ENCODE data around the gene C1orf216. TPM values are rescaled to one million over a fixed set of nuclear protein-coding genes. Genes with fewer than 3 reads are reported as not detected.

The C1orf216 gene
- total RNA-seq, 1 donor from 2014 or later = 10.0 TPM

DNA sequence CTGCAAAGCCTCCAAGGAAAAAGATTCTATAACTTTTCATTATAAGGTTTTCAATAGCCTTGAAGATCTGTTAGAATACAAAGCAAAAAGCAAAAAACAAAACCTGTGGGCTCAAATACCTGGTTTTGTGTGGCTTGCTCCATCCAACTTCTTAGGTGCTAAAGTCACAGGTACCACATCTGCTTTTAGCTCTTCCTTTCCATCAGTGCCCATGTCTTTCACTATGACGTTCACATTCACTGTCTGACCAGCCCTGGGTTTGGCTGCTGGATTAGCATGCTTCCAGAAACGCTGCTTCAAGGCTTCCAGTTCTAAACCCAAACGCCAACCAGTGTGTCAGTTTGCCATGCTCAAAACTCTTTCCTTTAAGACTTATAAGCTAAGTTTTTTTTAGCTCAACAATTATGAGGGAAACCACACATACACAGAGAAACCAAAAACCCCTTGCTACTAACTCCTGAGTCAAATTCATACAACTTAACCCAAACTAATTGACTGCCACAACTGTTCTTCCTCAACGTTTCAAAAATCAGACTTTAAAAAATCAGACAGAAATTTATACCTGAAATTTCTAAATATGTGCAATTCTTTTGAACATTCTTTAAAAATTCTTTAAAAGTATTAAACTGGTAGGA, 35.1 kb upstream of the C1orf216 start:
- no peaks in the 10 kb centered on the region for H3K27me3 Mint-ChIP-seq
- TF ChIP-seq, protein P1, sequence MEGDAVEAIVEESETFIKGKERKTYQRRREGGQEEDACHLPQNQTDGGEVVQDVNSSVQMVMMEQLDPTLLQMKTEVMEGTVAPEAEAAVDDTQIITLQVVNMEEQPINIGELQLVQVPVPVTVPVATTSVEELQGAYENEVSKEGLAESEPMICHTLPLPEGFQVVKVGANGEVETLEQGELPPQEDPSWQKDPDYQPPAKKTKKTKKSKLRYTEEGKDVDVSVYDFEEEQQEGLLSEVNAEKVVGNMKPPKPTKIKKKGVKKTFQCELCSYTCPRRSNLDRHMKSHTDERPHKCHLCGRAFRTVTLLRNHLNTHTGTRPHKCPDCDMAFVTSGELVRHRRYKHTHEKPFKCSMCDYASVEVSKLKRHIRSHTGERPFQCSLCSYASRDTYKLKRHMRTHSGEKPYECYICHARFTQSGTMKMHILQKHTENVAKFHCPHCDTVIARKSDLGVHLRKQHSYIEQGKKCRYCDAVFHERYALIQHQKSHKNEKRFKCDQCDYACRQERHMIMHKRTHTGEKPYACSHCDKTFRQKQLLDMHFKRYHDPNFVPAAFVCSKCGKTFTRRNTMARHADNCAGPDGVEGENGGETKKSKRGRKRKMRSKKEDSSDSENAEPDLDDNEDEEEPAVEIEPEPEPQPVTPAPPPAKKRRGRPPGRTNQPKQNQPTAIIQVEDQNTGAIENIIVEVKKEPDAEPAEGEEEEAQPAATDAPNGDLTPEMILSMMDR (conservative IDR thresholded peaks at IDR 0.05) = no peak
- H3K27ac Mint-ChIP-seq = no peak overlapping the region
- H3K4me1 Mint-ChIP-seq (ENCODE audit: unreplicated experiment) = no peaks in the 10 kb centered on the region
- peaks cover 11% of the 10 kb centered on the region for H3K36me3 Mint-ChIP-seq
- H3K4me3 Mint-ChIP-seq = no peak overlapping the region
- no peaks in the 10 kb centered on the region for H3K9me3 Mint-ChIP-seq
- DNase-seq (ENCODE audit: extremely low spot score, unreplicated experiment) = no peak

DNA sequence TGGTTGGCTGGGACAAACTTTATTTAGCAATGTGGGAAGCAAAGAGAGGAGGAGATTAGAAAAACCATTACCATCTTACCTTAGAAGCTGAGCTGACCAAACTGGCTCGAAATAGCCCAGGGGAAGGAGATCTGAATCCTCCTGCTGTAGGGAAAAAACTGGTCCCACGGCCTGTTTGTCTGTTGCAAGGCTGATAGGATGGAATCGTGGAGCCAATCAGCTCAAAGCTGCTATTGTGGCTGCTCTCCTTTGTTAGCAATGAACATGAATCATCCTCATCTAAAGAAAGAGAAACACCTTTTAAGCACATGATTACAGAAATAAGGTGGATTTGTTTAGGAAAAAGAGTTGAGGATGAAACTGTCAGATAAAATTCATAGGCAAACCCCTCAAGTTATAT, 29.6 kb upstream of the C1orf216 start:
- Mint-ChIP-seq H3K27me3 (no peaks in the 10 kb centered on the region), H3K27ac (peak overlapping the region; percentile 9)

DNA sequence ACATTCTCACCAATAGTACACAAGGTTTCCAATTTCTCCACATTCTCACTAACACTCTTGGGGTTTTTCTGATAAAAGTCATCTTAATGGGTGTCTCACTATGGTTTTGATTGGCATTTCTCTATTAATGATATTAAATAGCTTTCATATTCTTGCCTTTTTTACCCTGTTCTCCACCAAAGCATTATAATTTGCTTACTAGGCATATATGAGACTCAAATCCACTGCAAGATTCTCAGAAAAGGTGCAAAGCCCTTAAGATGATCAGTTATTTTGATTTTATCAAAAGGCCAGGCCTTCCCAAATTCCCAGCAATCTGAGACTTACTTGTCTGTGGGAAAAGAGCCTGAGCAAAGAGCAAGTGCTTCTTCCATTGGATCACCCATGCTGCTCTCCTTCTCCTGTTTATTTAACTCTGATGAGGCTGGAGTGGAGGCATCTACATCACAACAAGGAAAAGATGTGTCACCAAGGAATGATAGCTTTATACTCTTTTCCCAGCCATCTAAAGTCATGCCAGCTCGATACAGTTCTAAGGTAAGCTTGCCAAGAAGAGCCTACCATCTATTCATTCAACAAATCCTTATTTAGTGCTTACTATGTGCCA, 26.5 kb upstream of the C1orf216 start:
- no peaks in the 10 kb centered on the region for H3K4me1 Mint-ChIP-seq (ENCODE audit: unreplicated experiment)
- no peaks in the 10 kb centered on the region for H3K9me3 Mint-ChIP-seq
- TF ChIP-seq, protein P1 (conservative IDR thresholded peaks at IDR 0.05) = no peak
- no peak overlapping the region for H3K27ac Mint-ChIP-seq
- no peak for DNase-seq (ENCODE audit: extremely low spot score, unreplicated experiment)
- H3K27me3 Mint-ChIP-seq = no peaks in the 10 kb centered on the region
- H3K4me3 Mint-ChIP-seq = no peak overlapping the region
- peaks cover 23% of the 10 kb centered on the region for H3K36me3 Mint-ChIP-seq

More for the DNA sequence above, 29.6 kb upstream of the C1orf216 start:
- Mint-ChIP-seq H3K36me3 (peaks cover 22% of the 10 kb centered on the region), H3K9me3 (no peaks in the 10 kb centered on the region), H3K4me3 (no peak overlapping the region), H3K4me1 (ENCODE audit: unreplicated experiment) (no peaks in the 10 kb centered on the region)
- TF ChIP-seq, protein P1 (conservative IDR thresholded peaks at IDR 0.05) = no peak
- no peak for DNase-seq (ENCODE audit: extremely low spot score, unreplicated experiment)

DNA sequence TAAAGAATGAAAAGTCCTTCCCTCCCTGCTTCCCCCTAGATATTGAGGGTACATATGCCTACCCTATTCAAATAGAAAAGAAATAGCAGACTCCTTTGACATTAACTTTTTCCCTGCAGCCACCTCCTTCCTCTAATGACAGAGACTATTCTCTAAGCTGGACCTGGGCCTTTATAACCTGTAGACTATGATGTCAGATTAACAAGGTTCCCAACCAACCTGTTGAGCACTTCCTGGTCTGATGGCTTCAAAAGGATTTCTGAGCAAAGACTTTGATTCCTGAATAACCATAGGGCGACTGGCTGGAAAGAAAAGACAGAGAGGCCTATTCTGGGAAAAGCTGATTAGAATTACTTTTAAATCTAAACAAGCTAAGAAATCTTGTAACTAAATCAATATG, 18.4 kb upstream of the C1orf216 start:
- Mint-ChIP-seq H3K4me1 (ENCODE audit: unreplicated experiment) (no peaks in the 10 kb centered on the region), H3K36me3 (no peaks in the 10 kb centered on the region), H3K27me3 (no peaks in the 10 kb centered on the region), H3K27ac (no peak overlapping the region), H3K9me3 (no peaks in the 10 kb centered on the region), H3K4me3 (no peak overlapping the region)
- TF ChIP-seq, protein P1 (conservative IDR thresholded peaks at IDR 0.05) = no peak
- no peak for DNase-seq (ENCODE audit: extremely low spot score, unreplicated experiment)

DNA sequence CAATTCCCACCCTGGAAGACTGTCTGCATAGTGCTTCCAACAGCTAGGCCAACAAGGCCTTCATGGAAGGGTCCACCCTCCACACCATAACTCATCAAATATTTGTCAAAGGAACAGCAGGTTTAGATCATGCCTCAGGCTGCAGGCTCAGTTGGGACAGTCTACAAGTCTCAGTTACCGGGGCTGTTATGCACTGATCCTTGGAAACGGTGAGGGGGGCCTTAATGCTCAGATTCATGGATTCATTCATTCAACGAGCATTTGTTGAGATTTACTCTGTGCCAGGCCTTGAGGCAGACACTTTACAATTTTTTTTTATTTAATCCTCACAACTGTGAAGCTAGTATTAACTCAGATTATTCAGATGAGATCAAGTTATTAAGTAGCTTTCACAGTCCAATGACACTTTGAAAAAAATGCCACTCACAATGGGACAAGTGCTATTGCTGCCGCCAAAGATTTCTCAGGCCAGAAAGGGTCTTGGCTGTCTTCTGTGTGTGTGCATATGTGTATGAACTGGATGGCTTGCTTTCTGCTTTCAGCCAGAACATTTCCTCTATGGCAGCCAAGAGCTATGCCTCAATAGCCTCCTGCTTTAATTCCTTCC, 8.9 kb upstream of the C1orf216 start:
- TF ChIP-seq, protein P1 (conservative IDR thresholded peaks at IDR 0.05) = no peak
- H3K4me1 Mint-ChIP-seq (ENCODE audit: unreplicated experiment) = peaks cover 17% of the 10 kb centered on the region
- peak overlapping the region; percentile 1 for H3K27ac Mint-ChIP-seq
- no peaks in the 10 kb centered on the region for H3K36me3 Mint-ChIP-seq
- H3K4me3 Mint-ChIP-seq = no peak overlapping the region
- no peaks in the 10 kb centered on the region for H3K27me3 Mint-ChIP-seq
- H3K9me3 Mint-ChIP-seq = no peaks in the 10 kb centered on the region
- DNase-seq (ENCODE audit: extremely low spot score, unreplicated experiment) = no peak
